Endothelial cell of umbilical vein (primary cell): ENCODE measurements around the gene PLLP.

Experiments
- EZH2 ChIP-seq: IDR thresholded peaks from 2 replicates; pipeline ENCODE4 v1.6.1; 2012; ENCODE audit warnings: borderline replicate concordance, low read depth, mild to moderate bottlenecking, moderate library complexity, low read length, inconsistent platforms; ENCODE audit not compliant: severe bottlenecking
- FOS ChIP-seq: IDR thresholded peaks from 2 replicates; pipeline ENCODE4 v1.6.1; 2011; ENCODE audit warnings: mild to moderate bottlenecking, low read length, moderate library complexity, borderline replicate concordance; ENCODE audit not compliant: insufficient read depth
- JUN ChIP-seq: IDR thresholded peaks from 2 replicates; pipeline ENCODE4 v1.6.1; 2011; ENCODE audit warnings: borderline replicate concordance, low read depth; ENCODE audit not compliant: insufficient read length, insufficient read depth
- POLR2A ChIP-seq: IDR thresholded peaks from 2 replicates; pipeline ENCODE4 v1.6.1; 2012; ENCODE audit warnings: low read depth, mild to moderate bottlenecking, control low read depth, low read length
- TF ChIP-seq, protein P1 (sequence below), 2 donors: IDR thresholded peaks; 1 replicate in 1 of 2; 2 replicates in 1 of 2; pipeline ENCODE4 v1.5.1; 2011; ENCODE audit warnings: low read length in 2 of 2, mild to moderate bottlenecking in 2 of 2, moderate library complexity in 2 of 2, control low read depth in 1 of 2, inconsistent platforms in 1 of 2, low read depth in 1 of 2; ENCODE audit not compliant: insufficient read depth in 1 of 2; ENCODE audit errors: extremely low read depth in 1 of 2
- TF ChIP-seq, protein P2 (sequence below): IDR thresholded peaks from 2 replicates; pipeline ENCODE4 v1.6.1; 2011; ENCODE audit not compliant: insufficient read depth, insufficient read length

DNA sequence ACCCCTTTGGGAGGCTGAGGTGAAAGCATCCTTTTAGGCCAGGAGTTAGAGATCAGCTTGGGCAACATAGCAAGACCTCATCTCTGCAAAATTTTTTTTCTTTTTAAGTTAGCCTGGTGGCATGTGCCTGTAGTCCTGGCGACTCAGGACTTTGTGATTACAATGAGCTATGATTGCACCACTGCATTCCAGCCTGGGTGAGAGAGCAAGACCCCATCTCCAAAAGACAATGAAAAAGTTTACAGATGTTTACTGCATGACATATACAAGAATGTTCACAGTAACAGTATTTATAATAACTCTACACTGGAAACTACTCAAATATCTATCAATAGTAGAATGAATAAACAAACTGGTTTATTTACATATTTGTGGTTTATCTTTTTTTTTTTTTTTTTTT lies 41.0 kb upstream of the PLLP start:
- TF ChIP-seq, protein P1, sequence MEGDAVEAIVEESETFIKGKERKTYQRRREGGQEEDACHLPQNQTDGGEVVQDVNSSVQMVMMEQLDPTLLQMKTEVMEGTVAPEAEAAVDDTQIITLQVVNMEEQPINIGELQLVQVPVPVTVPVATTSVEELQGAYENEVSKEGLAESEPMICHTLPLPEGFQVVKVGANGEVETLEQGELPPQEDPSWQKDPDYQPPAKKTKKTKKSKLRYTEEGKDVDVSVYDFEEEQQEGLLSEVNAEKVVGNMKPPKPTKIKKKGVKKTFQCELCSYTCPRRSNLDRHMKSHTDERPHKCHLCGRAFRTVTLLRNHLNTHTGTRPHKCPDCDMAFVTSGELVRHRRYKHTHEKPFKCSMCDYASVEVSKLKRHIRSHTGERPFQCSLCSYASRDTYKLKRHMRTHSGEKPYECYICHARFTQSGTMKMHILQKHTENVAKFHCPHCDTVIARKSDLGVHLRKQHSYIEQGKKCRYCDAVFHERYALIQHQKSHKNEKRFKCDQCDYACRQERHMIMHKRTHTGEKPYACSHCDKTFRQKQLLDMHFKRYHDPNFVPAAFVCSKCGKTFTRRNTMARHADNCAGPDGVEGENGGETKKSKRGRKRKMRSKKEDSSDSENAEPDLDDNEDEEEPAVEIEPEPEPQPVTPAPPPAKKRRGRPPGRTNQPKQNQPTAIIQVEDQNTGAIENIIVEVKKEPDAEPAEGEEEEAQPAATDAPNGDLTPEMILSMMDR (IDR thresholded peaks at IDR 0.05; ENCODE audit: extremely low read depth in 1 of 2, insufficient read depth in 1 of 2, low read depth in 1 of 2, low read length in 2 of 2) = no peak
- TF ChIP-seq FOS (no peak), POLR2A (no peak), EZH2 (no peak), JUN (no peak)
- TF ChIP-seq, protein P2, sequence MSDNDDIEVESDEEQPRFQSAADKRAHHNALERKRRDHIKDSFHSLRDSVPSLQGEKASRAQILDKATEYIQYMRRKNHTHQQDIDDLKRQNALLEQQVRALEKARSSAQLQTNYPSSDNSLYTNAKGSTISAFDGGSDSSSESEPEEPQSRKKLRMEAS = no peak
